ENCODE data around the gene APOL2. TPM values are rescaled to one million over a fixed set of nuclear protein-coding genes. Genes with fewer than 3 reads are reported as not detected.
"Not testable (repeated sequence)": the region's sequence is repeated elsewhere in the genome, so short reads cannot be mapped to it uniquely, and the experiment has no call there.

Gene APOL2
- total RNA-seq, 1 donor from 2014 or later = 51.6 TPM

GRCh38 chr22:36233796-36234195 is 5.5 kb downstream of the APOL2 start:
- H3K27me3 ChIP-seq = no peaks in the 10 kb centered on the region
- H3K36me3 ChIP-seq = peaks cover 50% of the 10 kb centered on the region
- peaks cover 48% of the 10 kb centered on the region for H3K4me1 ChIP-seq
- no peaks in the 10 kb centered on the region for H3K9me3 ChIP-seq
- intact Hi-C loops (cut with DNase I) = no loop called here
- no peak overlapping the region for H3K4me3 ChIP-seq
- DNase-seq (no peak), ATAC-seq (no peak)
- H3K27ac ChIP-seq = no peak overlapping the region
- TF ChIP-seq, protein P1, sequence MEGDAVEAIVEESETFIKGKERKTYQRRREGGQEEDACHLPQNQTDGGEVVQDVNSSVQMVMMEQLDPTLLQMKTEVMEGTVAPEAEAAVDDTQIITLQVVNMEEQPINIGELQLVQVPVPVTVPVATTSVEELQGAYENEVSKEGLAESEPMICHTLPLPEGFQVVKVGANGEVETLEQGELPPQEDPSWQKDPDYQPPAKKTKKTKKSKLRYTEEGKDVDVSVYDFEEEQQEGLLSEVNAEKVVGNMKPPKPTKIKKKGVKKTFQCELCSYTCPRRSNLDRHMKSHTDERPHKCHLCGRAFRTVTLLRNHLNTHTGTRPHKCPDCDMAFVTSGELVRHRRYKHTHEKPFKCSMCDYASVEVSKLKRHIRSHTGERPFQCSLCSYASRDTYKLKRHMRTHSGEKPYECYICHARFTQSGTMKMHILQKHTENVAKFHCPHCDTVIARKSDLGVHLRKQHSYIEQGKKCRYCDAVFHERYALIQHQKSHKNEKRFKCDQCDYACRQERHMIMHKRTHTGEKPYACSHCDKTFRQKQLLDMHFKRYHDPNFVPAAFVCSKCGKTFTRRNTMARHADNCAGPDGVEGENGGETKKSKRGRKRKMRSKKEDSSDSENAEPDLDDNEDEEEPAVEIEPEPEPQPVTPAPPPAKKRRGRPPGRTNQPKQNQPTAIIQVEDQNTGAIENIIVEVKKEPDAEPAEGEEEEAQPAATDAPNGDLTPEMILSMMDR (IDR thresholded peaks at IDR 0.05) = no peak

DNA sequence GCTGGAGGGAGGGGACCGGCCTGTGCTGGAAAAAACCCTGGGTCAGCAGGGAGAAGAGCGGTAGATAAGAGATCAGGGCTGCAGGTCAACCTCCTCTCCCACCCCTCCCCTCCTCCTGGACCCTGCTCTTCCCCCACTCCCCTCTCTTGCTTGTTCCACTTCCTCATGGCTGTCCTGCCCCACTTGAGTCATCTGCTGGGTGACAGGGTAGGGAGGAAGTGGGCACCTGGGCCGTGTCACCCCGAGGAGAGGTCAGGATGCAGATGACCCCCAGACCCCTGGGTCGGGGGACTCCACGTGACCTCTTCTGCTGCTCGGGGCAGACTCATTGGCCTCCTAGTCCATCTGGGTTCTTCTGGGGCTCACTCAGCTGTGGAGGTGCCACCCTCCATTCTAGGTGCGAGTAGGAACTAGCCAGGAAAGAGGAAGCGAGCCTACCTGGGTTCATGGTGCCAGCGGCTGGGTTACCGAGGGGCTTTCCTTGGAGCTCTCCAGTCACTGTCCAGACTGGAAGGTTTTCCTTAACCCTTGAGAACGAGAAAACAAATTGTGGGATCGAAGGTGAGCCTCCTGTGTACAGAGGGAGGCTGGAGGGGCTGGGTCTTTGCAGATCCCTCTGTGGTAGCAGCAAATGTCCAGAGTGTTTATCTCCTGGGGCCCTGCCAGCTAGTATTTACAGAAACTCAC is 6.5 kb downstream of the APOL2 start:
- TF ChIP-seq, protein P1 (IDR thresholded peaks at IDR 0.05) = no peak
- Histone ChIP-seq H3K27ac (no peak overlapping the region), H3K4me3 (no peak overlapping the region), H3K27me3 (no peaks in the 10 kb centered on the region), H3K36me3 (peaks cover 60% of the 10 kb centered on the region), H3K4me1 (peaks cover 40% of the 10 kb centered on the region), H3K9me3 (no peaks in the 10 kb centered on the region)
- intact Hi-C loops (cut with DNase I) = no loop called here
- ATAC-seq (peak; percentile 25), DNase-seq (no peak)

GRCh38 chr22:36231051-36231450 is 8.3 kb downstream of the APOL2 start:
- intact Hi-C loops (cut with DNase I); ATAC-seq; DNase-seq; H3K27me3 ChIP-seq; H3K27ac ChIP-seq; H3K9me3 ChIP-seq; H3K4me3 ChIP-seq: not testable (repeated sequence)
- peaks cover 22% of the 10 kb centered on the region for H3K4me1 ChIP-seq
- peaks cover 67% of the 10 kb centered on the region for H3K36me3 ChIP-seq

- H3K27ac ChIP-seq; H3K27me3 ChIP-seq; DNase-seq; H3K4me3 ChIP-seq; ATAC-seq; H3K9me3 ChIP-seq; H3K4me1 ChIP-seq; intact Hi-C loops (cut with DNase I): not testable (repeated sequence)
- peaks cover 67% of the 10 kb centered on the region for H3K36me3 ChIP-seq
Measured at GRCh38 chr22:36229649-36230048, 9.7 kb downstream of the APOL2 start.

GRCh38 chr22:36228944-36229343 is 10.4 kb downstream of the APOL2 start:
- Histone ChIP-seq H3K4me3 (no peak overlapping the region), H3K36me3 (peaks cover 67% of the 10 kb centered on the region), H3K27me3 (no peaks in the 10 kb centered on the region), H3K4me1 (peaks cover 2% of the 10 kb centered on the region), H3K27ac (no peak overlapping the region), H3K9me3 (no peaks in the 10 kb centered on the region)
- no peak for ATAC-seq
- TF ChIP-seq, protein P1 (IDR thresholded peaks at IDR 0.05) = no peak
- DNase-seq = no peak
- intact Hi-C loops (cut with DNase I) = no loop called here

DNA sequence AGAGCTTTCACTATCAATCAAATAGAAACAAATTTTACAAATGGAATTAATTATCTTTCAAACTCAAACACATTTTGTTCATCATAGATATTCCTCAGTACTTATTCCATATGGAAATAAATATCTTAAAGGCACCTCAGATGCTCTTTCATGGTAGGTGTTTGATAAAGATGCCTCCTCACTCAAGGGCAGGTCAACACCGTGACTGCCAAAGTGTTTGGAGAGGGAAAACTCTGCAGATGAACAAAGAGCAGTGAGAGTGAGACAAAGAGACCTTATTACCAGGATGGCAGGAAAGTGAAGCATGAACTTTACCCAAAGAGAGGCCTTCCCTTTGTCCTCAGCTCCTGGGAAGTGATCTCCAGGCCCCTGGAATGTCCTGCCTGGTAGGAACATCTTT is 11.0 kb downstream of the APOL2 start:
- H3K4me1 ChIP-seq; H3K4me3 ChIP-seq; H3K27me3 ChIP-seq; intact Hi-C loops (cut with DNase I); H3K9me3 ChIP-seq; ATAC-seq; DNase-seq; H3K27ac ChIP-seq: not testable (repeated sequence)
- peaks cover 62% of the 10 kb centered on the region for H3K36me3 ChIP-seq

- TF ChIP-seq, protein P1 (IDR thresholded peaks at IDR 0.05) = no peak
- no peak overlapping the region for H3K27ac ChIP-seq
- H3K9me3 ChIP-seq = no peaks in the 10 kb centered on the region
- no peak for DNase-seq
- no peaks in the 10 kb centered on the region for H3K4me1 ChIP-seq
- no peak for ATAC-seq
- H3K36me3 ChIP-seq = peaks cover 56% of the 10 kb centered on the region
- intact Hi-C loops (cut with DNase I) = no loop called here
- no peaks in the 10 kb centered on the region for H3K27me3 ChIP-seq
- no peak overlapping the region for H3K4me3 ChIP-seq
Measured at GRCh38 chr22:36227806-36228205, 11.5 kb downstream of the APOL2 start.

All from upper lobe of right lung (tissue), 1 donor.